Stimulated activated CD4-positive, alpha-beta T cell treated with anti-CD3 and anti-CD28 coated beads, Interleukin-1b, Interleukin-23, amount 100 ng/mL, for 4 hours (primary cell): Measurements from ENCODE around the gene DOP1A.

Experiments
- DNase-seq, 2 donors: peaks; one replicate each; pipeline ENCODE4 v3.0.0-alpha.2; 2020; ENCODE audit warnings: low read depth in 2 of 2

The DOP1A gene

GRCh38 chr6:83071707-83072106 lies 4.2 kb downstream of the DOP1A start:
- DNase-seq: no peak

GRCh38 chr6:83072726-83073125 lies 5.3 kb downstream of the DOP1A start:
- DNase-seq: no peak

GRCh38 chr6:83073615-83074014 lies 6.1 kb downstream of the DOP1A start:
- DNase-seq: no peak

GRCh38 chr6:83083476-83083875 lies 16.0 kb downstream of the DOP1A start:
- DNase-seq: no peak

GRCh38 chr6:83086751-83087150 lies 19.3 kb downstream of the DOP1A start:
- DNase-seq: no peak

GRCh38 chr6:83092756-83093399 lies 25.4 kb downstream of the DOP1A start:
- DNase-seq: no peak

GRCh38 chr6:83096791-83097190 lies 29.3 kb downstream of the DOP1A start:
- DNase-seq: no peak

- no peak for DNase-seq
These were observed 29.7 kb downstream of the DOP1A start for GRCh38 chr6:83097204-83097603.

- no peak for DNase-seq
These were observed 30.2 kb downstream of the DOP1A start for GRCh38 chr6:83097675-83098074.

GRCh38 chr6:83098589-83098988 lies 31.1 kb downstream of the DOP1A start:
- no peak for DNase-seq

GRCh38 chr6:83108378-83108777 lies 40.9 kb downstream of the DOP1A start:
- DNase-seq: no peak

GRCh38 chr6:83113258-83113657 lies 45.8 kb downstream of the DOP1A start:
- DNase-seq: no peak

- no peak for DNase-seq
These were observed 46.7 kb downstream of the DOP1A start for GRCh38 chr6:83114164-83114563.

- DNase-seq: no peak
These were observed 50.3 kb downstream of the DOP1A start for GRCh38 chr6:83117802-83118201.

GRCh38 chr6:83119742-83120300 lies 52.4 kb downstream of the DOP1A start:
- no peak for DNase-seq

- DNase-seq: no peak
These were observed 57.1 kb downstream of the DOP1A start for GRCh38 chr6:83124553-83124952.

- no peak for DNase-seq
These were observed 58.0 kb downstream of the DOP1A start for GRCh38 chr6:83125425-83125824.

GRCh38 chr6:83126223-83126622 lies 58.8 kb downstream of the DOP1A start:
- no peak for DNase-seq

GRCh38 chr6:83126807-83127206 lies 59.3 kb downstream of the DOP1A start:
- DNase-seq: no peak

GRCh38 chr6:83127258-83127657 lies 59.8 kb downstream of the DOP1A start:
- no peak for DNase-seq

GRCh38 chr6:83127976-83128375 lies 60.5 kb downstream of the DOP1A start:
- DNase-seq: no peak

- DNase-seq: no peak
These were observed 64.7 kb downstream of the DOP1A start for GRCh38 chr6:83132121-83132520.

- no peak for DNase-seq
These were observed 70.7 kb downstream of the DOP1A start for GRCh38 chr6:83138118-83138722.

GRCh38 chr6:83138758-83139157 lies 71.3 kb downstream of the DOP1A start:
- no peak for DNase-seq
